Prostate gland (tissue), 2 donors: ENCODE results near the gene KMT2A. TPM values are rescaled to one million over a fixed set of nuclear protein-coding genes. Genes with fewer than 3 reads are reported as not detected.

Source experiments
- DNase-seq: peaks from one replicate; pipeline ENCODE4 v3.0.0-alpha.2; 2019; ENCODE audit warnings: low spot score
- H3K27ac ChIP-seq, 2 donors: fragments of 200-600 bp; sonication (generic); 2 replicates each; pipeline ENCODE4 v1.5.1; 2017 to 2019
- H3K27me3 ChIP-seq: fragments of 200-600 bp; sonication (generic); replicated peaks from 2 replicates; pipeline ENCODE4 v1.5.1; 2019; ENCODE audit not compliant: insufficient read depth
- H3K36me3 ChIP-seq, 2 donors: fragments of 200-600 bp; sonication (generic); 1 replicate in 1 of 2; 2 replicates in 1 of 2; pipeline versions ENCODE4 v1.5.1 to v1.8.1; 2017 to 2019
- H3K4me1 ChIP-seq: fragments of 200-600 bp; sonication (generic); replicated peaks from 2 replicates; pipeline ENCODE4 v1.5.1; 2019
- H3K4me3 ChIP-seq, 2 donors: fragments of 200-600 bp; sonication (generic); 2 replicates each; pipeline ENCODE4 v1.5.1; 2017 to 2019
- H3K9me3 ChIP-seq: fragments of 200-600 bp; sonication (generic); 2 replicates; pipeline ENCODE4 v1.5.1; 2017
- CTCF ChIP-seq, 4 experiments: fragments of 200-600 bp in 2 of 4; fragments of 450-650 bp in 2 of 4; sonication (generic) in 2 of 4; IDR thresholded peaks; 1 replicate in 3 of 4; 2 replicates in 1 of 4; pipeline ENCODE4 v1.5.1; 2016 to 2019; ENCODE audit warnings: antibody characterized with exemption in 4 of 4, mild to moderate bottlenecking in 2 of 4, moderate library complexity in 2 of 4
- POLR2A ChIP-seq: fragments of 450-650 bp; IDR thresholded peaks from one replicate; pipeline ENCODE4 v1.6.1; 2016; ENCODE audit warnings: antibody characterized with exemption, mild to moderate bottlenecking
- POLR2AphosphoS5 ChIP-seq: sonication (generic); formaldehyde crosslinking; IDR thresholded peaks from one replicate; pipeline ENCODE4 v1.6.1; 2017; ENCODE audit warnings: antibody characterized with exemption
- WGBS: methylation state at CpG from one replicate; pipeline ENCODE4 v1.1.5; 2018; 5-methylcytosine and 5-hydroxymethylcytosine counted together
- intact Hi-C: fragments of 100-400 bp; cut with DNase I; formaldehyde crosslinking; loops from one replicate; pipeline ENCODE4 v1.14.2; 2022
- total RNA-seq, 2 donors: library from RNA; depleted of rRNA; stranded (reverse); fragments of >200 nt; gene quantifications; one replicate each; pipeline ENCODE4 v1.1.0, GENCODE V29; 2016

KMT2A gene
- total RNA-seq, 2 donors from 2014 or later = 82.6 to 89.0 TPM

- TF ChIP-seq POLR2AphosphoS5 (peak; percentile 57), POLR2A (peak; percentile 43), CTCF (IDR thresholded peaks at IDR 0.05) (no peak)
- no peaks in the 10 kb centered on the region for H3K4me1 ChIP-seq
Observed at GRCh38 chr11:118572061-118572980, 136.0 kb downstream of the KMT2A start, which contains the start of gene ARCN1. TSS of gene ARCN1 (plus strand) at chr11:118572409. CDS start at chr11:118572548, 139 bp downstream.

GRCh38 chr11:118572981-118573550 lies 136.8 kb downstream of the KMT2A start:
- TF ChIP-seq CTCF (IDR thresholded peaks at IDR 0.05) (no peak), POLR2AphosphoS5 (peak; percentile 17), POLR2A (no peak)
- intact Hi-C loops = no loop called here
- H3K27me3 ChIP-seq = no peaks in the 10 kb centered on the region
- H3K36me3 ChIP-seq = no peaks in the 10 kb centered on the region
- H3K27ac ChIP-seq = peak overlapping the region; percentile 97 to 99
- no peaks in the 10 kb centered on the region for H3K4me1 ChIP-seq
- 3% methylated on average over 10 of the region's 10 CpGs for WGBS
- peak overlapping the region; percentile 91 to 92 for H3K4me3 ChIP-seq
- DNase-seq = peak; percentile 11
- H3K9me3 ChIP-seq = no peaks in the 10 kb centered on the region

More at GRCh38 chr11:118572061-118572980, 136.0 kb downstream of the KMT2A start, which contains the start of gene ARCN1:
- DNase-seq = peak; percentile 64
- H3K27me3 ChIP-seq = no peaks in the 10 kb centered on the region
- intact Hi-C loops = no loop called here
- no peaks in the 10 kb centered on the region for H3K36me3 ChIP-seq
- H3K4me3 ChIP-seq = peak within 1 kb of the TSS; percentile 91 to 92
- H3K27ac ChIP-seq = peak within 1 kb of the TSS; percentile 97 to 99
- under 1% methylated on average over 54 of the region's 55 CpGs for WGBS
- no peaks in the 10 kb centered on the region for H3K9me3 ChIP-seq

- intact Hi-C loops = no loop called here
- no peaks in the 10 kb centered on the region for H3K27me3 ChIP-seq
- H3K36me3 ChIP-seq = no peaks in the 10 kb centered on the region
- no peak overlapping the region for H3K27ac ChIP-seq
- TF ChIP-seq POLR2A = no peak
- H3K9me3 ChIP-seq = no peaks in the 10 kb centered on the region
- DNase-seq = no peak
- no peaks in the 10 kb centered on the region for H3K4me1 ChIP-seq
- 61% methylated on average over 7 of the region's 7 CpGs for WGBS
- peak overlapping the region in 1 of 2 donors; percentile 12 for H3K4me3 ChIP-seq
Observed at GRCh38 chr11:118574636-118575035, 138.3 kb downstream of the KMT2A start.

Other genes with a start within 250 kb of the KMT2A start
- 1 to 10 TPM; 2.3 to 8.5 TPM for gene JAML, start 211.5 kb upstream of the KMT2A start, total RNA-seq
- 10 to 100 TPM in 1 of 2 donors, 1 to 10 TPM in 1; 6.2 to 13.0 TPM for gene MPZL3, start 184.1 kb upstream of the KMT2A start, total RNA-seq
- 100 to 1,000 TPM in 1 of 2 donors, 10 to 100 TPM in 1; 73.7 to 103 TPM for gene MPZL2, start 172.2 kb upstream of the KMT2A start, total RNA-seq
- gene CD3E, start 131.8 kb upstream of the KMT2A start, total RNA-seq = 1 to 10 TPM; 2.8 to 4.6 TPM
- gene CD3D, start 93.8 kb upstream of the KMT2A start, total RNA-seq = 1 to 10 TPM in 1 of 2 donors, under 1 TPM in 1; 0.55 to 4.4 TPM
- 1 to 10 TPM; 1.2 to 1.7 TPM for gene CD3G, start 92.1 kb upstream of the KMT2A start, total RNA-seq
- gene UBE4A, start 76.9 kb upstream of the KMT2A start, total RNA-seq = 10 to 100 TPM; 50.2 to 57.9 TPM
- gene ATP5MG, start 34.9 kb upstream of the KMT2A start, total RNA-seq = 10 to 100 TPM; 32.9 to 66.4 TPM
- 1 to 10 TPM; 3.1 to 7.7 TPM for gene TTC36, start 91.0 kb downstream of the KMT2A start, total RNA-seq
- gene TMEM25, start 94.7 kb downstream of the KMT2A start, total RNA-seq = 10 to 100 TPM; 52.4 to 64.2 TPM
- 10 to 100 TPM; 38.9 to 48.4 TPM for gene IFT46, start 129.4 kb downstream of the KMT2A start, total RNA-seq
- 100 to 1,000 TPM; 108 to 132 TPM for gene ARCN1, start 135.9 kb downstream of the KMT2A start, total RNA-seq
- 100 to 1,000 TPM in 1 of 2 donors, 10 to 100 TPM in 1; 74.5 to 113 TPM for gene PHLDB1, start 171.1 kb downstream of the KMT2A start, total RNA-seq
- gene TREH, start 243.2 kb downstream of the KMT2A start, total RNA-seq = 1 to 10 TPM in 1 of 2 donors, not detected in 1; 2.4 TPM